Eye (tissue), 1 donor: Measurements from ENCODE around the gene TSPAN31.

Experiments
- DNase-seq: peaks from one replicate; pipeline ENCODE4 v3.0.0-alpha.2; 2015

Gene TSPAN31

DNA sequence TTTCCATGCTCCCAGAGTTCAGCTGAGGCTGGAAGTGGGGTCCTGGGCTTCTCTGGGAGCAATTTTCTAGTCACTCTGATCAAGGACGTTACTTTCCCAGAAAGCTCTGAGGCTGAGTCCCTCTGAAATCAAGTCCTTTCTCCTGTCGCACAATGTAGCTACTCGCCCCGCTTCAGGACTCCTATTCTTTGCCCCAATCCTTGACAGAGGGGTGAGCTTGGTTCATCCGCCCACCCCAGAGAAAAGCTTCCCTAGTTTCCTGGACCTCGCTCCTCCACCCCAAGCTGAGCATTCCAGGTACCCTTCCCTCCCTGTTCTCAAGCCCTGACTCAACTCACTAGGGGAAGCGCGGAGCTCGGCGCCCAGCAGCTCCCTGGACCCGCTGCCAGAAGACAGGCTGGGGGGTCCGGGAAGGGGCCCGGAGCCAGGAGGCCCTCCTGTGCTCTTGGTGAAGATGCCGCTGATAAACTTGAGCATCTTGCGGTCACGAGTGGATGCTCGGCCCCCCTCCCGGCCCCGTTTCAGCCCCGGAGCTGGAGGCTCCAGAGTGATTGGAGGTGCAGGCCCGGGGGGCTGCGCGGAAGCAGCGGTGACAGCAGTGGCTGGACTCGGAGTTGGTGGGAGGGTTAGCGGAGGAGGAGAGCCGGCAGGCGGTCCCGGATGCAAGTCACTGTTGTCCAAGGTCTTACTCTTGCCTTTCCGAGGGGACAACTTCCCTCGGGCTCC, 7.9 kb upstream of the TSPAN31 start:
- peak; percentile 48 for DNase-seq

DNA sequence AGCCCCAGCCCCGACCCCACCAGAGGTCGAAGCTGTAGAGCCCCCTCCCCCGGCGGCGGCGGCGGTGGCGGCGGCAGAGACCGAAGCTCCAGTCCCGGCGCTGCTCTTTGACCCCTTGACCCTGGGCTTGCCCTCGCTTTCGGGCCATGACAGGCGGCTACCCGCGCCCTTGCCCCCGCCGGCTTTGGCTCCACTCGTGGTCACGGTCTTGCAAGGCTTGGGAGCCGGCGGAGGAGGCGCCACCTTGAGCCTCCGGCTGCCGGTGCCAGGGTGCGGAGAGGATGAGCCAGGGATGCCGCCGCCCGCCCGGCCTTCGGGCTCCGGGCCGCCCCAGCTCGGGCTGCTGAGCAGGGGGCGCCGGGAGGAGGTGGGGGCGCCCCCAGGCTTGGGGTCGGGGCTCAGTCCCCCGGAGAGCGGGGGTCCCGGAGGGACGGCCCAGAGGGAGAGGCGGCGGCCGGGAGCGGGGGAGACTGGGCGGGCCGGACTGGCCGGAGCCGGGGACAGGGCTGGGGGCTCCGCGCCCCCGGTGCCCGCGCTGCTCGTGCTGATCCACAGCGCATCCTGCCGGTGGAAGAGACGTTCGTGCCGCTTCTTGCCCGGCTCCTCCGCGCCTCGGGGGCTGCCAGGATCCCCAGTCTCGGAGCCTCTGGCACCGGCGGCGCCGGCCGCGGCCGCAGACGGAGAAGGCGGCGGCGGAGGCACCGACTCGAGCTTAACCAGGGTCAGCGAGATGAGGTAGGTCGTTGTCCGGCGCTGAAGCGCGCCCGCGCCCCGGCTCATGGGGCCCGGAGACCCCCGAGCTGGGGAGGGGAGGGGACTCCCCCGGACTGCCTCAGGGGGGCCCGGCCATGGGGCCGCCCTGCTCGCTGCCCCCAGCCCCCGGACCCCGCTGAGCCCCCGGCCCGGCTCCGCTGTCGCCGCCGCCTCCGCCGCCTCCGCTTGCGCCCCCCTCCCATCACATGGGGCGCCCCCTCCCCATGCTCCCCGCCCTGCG, 7.1 kb upstream of the TSPAN31 start:
- DNase-seq = peak; percentile 71

DNA sequence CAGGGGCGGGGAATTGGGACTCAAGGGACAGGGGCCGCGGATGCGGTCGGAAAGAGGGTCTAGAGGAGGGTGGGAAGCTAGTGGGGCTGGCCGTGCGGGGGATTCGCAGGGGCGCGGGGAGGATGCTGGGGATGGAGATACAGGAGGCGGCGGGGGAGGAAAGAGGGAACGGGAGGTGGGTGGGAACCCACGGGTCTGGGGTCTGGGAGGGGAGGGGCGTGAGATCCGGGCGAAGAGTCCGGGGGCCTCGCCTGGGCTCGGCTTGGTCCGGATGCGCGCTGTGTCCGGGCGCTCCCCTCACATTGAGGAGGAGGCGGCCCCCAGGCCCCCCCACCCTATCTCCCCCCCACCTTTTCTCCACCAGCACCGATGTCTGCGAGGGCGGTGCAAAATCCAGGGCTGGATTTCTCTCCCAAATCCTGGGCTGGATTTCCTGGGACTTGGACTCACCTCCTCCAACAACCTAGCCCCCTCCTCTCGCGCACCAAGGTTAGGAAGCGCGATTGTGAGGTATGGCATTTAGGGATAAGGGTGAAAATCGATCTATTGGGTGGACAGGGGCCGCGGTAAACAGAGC, 6.1 kb upstream of the TSPAN31 start, which contains the start of gene AGAP2:
Gene AGAP2 (minus strand): TSS at position 82 of the 577 bp plus-strand sequence. CDS start 496 bp downstream, outside the sequence.
- DNase-seq = peak; percentile 87

DNA sequence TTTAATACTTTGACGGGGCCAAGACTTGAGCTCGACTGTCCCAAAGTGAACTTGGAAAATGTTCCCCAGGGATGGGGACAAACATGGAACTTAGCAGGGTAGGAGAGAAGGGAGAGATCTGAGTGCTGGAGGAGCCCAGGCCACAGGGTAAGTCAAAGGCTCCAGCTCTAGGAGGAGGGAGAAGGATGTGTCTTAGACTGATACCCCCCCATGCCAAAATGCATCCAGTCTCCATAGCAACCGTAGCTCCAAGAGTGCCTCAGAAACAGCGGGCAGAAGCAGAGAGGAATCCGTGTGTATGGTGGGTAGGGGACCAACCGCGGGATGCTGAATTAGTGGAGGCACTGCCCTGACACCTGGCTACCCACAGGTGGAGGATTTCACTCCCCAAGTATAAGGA, 5.5 kb upstream of the TSPAN31 start:
- no peak for DNase-seq

DNA sequence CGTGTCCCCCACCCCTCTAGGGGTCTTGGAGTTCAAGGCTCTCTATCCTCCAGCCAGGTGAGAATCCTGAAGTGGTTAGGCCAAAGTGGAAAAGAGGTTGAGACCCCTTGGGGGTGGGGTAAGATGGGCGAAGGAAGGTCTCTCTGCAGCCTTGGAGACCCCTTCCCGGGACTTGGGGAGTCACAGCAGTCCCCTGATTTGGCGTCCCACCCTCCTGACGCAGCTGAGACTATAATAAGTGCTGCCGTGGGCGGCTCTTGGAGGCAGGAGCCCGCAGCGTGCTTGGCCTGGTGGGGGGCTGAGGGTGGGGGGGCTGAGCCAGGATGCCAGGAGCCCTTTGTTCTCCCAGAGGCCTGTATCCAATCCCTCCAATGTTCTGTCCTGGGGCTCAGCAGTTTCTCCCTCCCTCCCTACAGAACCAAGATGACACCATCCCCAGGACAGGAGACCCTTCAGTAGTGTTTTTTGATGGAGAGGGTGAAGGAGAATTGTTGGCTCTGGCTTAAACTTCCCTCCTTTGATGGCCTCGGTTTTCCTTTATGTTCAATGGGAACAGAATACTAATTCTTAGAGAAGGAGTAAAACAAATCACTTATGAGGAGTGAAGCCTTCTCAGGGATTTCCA, 4.8 kb upstream of the TSPAN31 start:
- DNase-seq = no peak

DNA sequence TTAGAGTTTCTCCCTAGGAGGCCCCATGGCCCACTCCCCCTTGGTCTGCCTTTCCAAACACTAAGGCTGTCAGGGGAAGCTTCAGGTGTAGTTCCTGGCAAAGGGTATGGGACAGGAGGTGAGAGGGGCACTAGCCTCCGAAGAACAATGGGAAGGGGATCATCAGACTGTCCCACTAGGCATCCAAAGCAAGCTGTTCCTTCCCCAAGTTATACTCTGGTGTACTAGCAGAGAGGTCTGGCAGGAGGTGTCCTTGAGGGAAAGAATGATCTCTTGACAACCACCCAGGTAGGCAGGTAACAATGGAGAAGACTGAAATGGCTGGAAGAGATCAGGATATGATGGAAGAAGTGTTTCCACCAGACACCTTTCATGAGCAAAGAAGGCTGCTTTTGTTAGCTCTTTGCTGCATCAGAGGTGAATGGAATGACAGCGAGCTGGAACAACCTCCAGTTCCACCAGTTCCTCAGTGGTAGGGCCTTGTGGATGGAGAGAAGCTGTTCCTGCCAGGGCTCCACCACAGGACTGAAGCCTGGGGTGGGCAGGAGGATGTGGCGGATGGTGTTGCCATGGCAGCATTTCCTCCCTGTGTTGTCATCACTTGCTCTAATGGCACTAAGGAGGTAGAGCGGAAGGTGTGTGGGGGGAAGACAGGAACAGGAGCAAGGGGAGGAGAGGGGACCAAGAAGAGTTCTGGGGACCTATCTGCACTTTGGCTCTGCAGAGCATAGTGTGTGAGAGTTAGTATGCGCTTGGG, 4.0 kb upstream of the TSPAN31 start:
- DNase-seq = no peak

DNA sequence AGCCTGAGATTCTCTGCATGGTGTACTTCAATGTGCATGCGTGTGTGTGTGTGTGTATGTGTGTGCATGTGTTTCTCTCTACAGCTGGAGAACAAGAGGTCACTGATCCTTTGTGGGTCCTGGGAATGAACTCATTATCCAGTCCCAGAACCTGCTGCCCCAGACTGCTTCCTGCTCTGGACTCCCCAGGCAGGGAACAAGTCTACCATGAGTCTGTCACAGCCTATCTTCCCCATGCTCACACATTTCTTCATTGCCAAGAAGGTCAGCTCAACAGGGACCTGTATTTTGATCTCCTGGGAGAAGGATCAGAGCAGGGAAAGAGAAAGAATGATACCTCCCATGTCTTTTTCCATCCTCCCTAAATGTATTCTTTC, 3.4 kb upstream of the TSPAN31 start:
- no peak for DNase-seq

DNA sequence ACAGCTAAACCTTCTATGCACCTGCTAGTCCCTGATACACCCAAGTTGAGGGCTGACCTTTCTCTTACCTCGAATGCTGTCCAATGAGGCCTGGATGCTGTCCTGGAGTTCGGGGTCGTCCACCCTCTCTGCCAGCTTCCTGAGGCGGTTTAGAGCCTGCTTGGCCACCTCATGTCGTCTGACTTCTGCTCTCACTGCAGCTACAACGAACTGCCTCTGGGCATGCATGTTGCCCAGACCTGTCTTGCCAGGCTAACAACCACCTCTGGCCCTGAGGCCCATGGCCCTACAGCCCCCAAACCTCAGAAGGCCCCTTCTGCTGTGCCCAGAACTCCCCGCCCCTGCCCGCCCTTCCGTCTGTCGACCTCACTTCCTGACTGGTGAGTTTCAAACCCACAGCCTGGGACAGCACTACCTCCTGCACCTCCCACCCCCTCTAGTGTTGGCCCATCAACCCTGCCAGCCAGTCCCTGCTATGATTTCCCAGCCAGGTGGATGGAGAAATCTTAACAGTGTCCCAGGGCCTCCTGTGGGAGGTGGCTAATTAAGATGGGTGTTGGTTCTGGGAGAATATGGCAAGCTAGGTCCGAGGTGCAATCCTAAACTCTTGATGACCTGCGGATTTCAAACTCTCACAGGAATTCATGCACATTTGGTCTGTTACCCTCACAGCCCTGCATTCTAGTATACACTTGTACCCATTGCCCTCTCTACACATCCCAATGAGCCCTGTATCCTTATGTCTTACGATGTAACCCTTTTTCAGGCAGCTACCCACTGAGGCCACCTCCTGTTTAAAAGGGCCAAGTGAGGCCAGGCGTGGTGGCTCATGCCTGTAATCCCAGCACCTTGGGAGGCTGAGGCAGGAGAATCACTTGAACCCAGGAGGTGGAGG, 2.7 kb upstream of the TSPAN31 start:
- no peak for DNase-seq

DNA sequence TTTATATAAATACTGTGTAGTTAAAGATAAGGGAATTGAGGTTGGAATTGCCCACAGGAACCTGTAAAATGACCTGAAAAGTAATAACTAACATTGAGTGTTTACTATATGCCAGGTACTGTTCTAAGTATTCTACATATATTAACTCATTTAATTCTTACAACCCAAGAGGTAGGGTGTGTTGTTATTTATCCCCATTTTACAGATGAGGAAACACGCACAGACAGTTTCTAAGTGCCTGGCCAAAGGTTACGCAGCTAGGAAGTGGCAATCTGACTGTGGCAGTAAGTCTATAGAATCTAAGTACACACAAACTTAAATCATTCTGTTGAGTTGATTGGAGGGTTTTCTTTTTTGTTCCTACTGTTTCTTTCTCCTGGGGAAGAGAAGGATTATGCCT, 1.1 kb upstream of the TSPAN31 start:
- no peak for DNase-seq

DNA sequence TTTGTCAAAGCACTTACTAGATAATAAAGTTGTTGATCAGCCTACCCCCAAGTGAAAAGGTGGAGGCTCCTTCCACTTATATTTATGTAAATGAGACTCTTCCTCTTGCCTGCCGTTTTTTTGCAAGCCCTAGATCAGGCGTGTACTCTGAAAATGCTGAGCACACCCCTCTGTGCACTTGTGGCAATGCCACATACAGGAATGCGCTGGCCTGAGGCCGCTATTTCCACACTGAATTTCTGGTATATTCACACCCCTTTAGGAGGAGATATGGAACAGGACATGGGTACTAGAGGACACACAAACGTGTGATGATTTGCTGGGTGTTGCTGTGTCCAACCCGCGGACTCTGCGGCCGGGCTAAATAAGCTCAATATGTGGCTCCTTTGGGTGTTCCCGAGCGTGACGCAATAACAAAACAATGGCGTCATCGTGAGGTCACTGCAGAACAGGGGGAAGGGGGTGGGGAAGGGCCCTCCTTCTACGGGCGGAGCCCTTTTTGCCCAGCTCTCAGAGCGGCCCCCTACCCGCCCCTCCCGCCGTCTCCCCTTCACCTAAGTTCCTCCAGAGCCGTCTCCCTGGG, 554 bp upstream of the TSPAN31 start:
- no peak for DNase-seq

DNA sequence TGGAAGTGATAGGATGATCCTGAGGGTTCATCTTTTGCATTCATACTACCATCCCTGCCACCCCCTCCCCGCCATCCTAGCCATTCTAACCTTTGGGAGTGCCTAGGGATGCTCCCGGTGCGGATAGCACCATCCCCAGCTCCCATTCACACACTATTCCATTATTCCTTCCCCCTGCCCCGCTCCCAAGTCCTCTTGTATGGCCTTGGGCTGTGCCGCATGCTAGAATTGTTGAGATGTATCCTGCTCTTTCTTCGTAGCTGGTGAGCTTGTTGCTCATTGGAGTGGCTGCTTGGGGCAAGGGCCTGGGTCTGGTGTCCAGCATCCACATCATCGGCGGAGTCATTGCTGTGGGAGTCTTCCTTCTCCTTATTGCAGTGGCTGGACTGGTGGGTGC, 644 bp downstream of the TSPAN31 start:
- no peak for DNase-seq

DNA sequence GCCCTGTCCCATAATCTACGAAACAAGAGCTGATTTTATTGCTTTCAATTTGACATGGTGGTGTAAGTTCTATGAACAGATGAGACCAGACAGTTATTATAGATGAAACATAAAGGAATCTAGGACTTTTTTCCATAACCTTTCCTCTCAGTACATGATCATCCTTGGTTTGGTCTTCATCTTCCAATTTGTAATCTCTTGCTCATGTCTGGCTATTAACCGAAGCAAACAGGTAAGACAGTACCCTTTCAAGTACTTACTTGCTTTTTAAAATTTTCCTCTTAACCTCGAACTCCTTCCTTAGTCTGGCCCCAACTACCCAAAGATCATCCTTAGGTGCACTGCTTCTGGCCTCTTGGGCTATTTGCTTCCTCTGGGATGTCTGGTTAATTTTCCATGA, 1.2 kb downstream of the TSPAN31 start:
- DNase-seq = no peak

DNA sequence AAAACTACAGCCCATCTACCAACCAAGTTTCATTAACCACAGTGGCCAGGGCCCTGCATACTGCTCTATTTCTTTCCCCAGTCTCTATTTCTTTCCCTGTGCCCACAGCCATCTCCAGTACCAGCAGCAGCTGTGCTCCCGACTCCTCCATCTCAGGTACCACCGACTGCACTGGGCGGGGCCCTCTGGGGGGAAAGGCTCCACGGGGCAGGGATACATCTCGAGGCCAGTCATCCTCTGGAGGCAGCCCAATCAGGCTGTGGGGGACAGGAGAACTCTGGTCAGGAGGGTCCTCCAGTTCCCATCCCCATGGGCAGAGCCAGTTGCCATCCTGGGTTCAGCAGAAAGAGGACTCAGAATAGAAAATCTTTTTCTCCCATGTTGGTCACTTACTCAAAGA, 4.2 kb downstream of the TSPAN31 start:
- no peak for DNase-seq

DNA sequence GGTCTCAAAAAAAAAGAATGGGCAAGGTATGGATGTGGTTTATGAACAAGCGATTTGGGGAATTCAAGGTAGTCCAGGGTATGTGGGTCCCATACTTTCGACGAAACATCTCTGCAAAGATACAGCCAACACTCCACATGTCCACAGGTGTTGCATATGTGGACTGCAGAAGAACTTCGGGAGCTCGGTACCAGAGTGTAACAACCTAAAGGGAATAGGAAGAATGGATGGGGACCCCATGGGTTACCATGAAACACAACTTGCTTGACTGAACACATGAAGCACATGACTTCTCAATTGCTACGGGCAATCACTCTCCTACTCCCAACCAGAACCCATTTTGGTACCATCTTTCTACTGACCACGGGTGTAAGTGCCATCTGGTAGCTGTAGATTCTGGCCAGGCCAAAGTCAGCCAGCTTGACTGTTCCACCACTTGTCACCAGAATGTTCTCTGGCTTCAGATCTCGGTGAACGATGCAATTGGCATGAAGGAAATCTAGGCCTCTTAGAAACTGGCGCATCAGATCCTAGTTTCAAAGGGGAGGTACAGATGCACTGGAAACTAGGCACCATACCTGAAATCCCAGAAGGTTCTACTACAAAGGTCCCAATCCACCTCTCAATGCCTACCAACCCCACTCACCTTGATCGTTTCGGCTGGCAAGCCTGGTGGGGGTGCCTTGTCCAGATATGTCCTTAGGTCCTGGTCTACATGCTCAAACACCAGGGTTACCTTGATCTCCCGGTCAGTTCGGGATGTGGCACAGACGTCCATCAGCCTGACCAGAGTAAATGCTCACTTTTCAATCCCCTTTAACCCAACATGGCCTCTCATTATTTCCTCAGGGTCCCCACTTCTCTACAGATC, 6.0 kb downstream of the TSPAN31 start:
- no peak for DNase-seq

DNA sequence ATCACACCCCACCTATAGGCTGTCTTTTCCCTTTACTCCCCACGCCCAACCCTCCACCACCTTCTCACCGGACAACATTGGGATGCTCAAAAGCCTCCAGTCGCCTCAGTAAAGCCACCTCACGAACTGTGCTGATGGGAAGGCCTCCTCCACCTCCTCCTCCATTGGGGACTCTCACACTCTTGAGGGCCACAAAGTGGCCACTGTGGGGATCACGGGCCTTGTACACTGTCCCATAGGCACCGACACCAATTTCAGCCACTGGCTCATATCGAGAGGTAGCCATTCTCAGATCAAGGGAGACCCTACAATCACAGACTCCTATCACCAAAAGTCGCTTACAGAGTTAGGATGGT, 6.6 kb downstream of the TSPAN31 start:
- DNase-seq = no peak

DNA sequence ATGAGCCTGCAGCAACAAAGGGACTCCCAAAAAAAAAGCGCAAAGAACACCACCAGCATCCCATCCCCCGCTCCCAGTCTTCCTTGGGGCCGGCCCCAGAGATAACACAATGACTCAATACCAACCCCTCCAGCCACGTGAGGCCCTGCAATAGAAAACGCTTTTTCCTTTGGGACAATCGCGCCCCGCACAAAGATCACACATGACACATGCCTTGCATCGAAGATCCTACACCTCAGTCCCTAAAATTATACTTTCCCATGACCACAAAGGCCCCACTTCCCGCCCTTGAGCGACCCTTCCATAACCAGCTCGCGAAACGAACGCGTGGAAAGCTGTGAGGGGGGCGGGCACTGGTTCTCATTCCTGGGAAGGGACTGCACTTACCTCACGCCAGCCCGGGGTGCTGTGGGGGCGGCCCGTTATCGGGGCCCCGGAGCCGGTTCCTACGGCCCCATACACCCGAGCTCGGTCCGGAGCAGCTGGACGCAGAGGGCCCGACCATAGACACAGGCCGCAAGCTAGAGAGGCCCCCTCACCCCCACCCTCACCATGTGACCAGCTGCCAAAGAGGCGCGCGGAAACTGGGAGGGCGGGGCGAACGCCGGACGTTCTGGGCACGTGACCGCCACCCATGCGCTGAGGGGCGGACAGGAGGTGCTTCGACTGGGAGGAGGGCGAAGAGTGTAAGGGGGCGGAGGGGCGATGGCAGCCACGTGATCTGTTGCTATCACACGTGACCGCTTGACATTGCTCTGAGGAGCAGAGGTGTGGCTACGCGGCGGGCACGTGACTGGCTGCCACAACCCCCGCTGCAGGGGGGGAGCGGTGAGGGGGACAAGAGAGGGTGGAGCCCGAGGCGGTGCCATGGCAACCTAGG, 7.2 kb downstream of the TSPAN31 start, which contains the start of gene CDK4:
Gene CDK4 (minus strand): TSS at position 523 of the 880 bp plus-strand sequence. CDS start 593 bp downstream, outside the sequence.
- peak; percentile 99 for DNase-seq

DNA sequence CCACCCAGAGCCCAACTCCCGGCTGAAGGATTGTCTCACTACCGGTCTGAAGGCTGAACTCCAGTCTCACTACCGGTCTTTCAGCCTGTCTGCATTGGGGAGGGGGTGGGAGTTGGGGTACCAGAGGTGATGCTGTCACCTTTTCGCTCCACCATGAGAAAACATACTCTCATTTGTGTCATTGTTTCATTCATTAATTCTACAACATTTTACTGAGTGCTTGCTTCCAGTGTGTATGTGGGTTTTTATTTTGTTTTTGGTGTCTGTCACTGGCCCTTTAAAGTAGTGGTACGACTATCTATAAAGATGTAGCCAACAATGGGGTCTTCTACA, 7.8 kb downstream of the TSPAN31 start:
- DNase-seq = no peak

DNA sequence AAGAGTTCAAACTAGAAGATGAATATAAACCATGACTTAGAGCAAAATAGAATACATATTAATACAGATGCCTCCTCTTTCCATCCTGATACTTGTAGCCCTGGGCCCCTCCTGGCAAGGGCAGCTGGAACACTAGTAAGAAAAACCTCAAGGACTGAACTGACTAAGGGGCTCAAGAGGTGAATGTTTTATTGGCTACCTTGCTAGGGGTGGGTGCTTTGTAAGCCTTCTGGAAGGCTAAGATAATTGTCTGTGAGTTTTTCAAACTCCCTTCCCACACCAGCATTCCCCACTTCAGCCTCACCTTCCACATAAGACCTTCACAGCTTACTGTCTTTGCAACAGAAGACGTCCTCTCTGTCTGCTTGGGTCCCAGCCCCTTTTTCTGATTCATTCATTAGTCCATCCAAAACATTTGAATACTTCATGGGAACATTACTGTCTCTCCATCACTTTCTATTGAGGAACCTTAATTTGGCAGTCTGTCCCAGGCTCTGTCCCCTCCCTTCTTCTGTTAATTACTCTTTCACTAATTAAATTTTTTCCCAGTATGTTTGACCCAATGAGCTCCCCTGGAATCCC, 9.0 kb downstream of the TSPAN31 start:
- no peak for DNase-seq
